ENCODE results near the gene TBL1X.
"Not testable (repeated sequence)": the region's sequence is repeated elsewhere in the genome, so short reads cannot be mapped to it uniquely, and the experiment has no call there.

Gene TBL1X

DNA sequence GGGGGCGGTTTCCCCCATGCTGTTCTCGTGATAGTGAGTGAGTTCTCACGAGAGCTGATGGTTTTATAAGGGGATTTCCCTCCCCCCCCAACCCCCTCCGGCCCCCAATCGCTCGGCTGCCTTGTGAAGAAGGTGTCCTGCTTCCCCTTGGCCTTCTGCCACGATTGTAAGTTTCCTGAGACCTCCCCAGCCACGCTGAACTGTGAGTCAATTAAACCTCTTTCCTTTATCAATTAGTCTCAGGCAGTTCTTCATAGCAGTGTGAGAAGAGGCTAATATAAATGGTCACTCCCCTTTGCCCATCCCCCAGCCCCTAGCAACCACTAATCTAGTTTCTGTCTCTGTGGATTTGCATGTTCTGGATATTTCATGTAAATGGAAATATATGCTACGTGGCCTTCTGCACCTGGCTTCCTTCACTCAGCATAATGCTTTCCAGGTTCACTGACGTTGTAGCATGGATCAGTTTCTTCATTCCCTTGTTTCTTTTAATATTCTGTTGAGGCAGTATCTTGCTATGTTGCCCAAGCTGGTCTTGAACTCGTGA, 284.4 kb downstream of the TBL1X start:
- DNase-seq (ENCODE audit: low spot score) = no peak

DNA sequence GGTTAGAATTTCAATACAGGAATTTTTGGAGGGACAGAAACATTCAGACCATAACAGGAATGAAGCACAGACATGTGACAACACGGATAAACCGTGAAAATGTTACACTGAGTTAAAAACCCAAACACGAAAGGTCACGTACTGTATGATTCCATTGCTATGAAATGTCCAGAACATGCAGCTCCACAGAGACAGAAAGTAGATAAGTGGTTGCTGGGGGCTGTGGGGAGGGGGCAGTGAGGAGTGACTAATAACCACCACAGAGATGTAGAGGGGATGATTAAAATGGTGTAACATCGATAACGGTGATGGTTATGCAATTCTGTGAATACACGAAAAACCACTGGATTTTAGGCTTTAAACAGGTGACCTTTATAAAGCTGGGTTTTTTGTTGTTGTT, 292.5 kb downstream of the TBL1X start:
- no peak for DNase-seq (ENCODE audit: low spot score)

GRCh38 chrX:9758021-9758638, 293.3 kb downstream of the TBL1X start:
- DNase-seq (ENCODE audit: low spot score) = no peak

GRCh38 chrX:9759337-9759736, 294.5 kb downstream of the TBL1X start:
- no peak for DNase-seq (ENCODE audit: low spot score)

DNA sequence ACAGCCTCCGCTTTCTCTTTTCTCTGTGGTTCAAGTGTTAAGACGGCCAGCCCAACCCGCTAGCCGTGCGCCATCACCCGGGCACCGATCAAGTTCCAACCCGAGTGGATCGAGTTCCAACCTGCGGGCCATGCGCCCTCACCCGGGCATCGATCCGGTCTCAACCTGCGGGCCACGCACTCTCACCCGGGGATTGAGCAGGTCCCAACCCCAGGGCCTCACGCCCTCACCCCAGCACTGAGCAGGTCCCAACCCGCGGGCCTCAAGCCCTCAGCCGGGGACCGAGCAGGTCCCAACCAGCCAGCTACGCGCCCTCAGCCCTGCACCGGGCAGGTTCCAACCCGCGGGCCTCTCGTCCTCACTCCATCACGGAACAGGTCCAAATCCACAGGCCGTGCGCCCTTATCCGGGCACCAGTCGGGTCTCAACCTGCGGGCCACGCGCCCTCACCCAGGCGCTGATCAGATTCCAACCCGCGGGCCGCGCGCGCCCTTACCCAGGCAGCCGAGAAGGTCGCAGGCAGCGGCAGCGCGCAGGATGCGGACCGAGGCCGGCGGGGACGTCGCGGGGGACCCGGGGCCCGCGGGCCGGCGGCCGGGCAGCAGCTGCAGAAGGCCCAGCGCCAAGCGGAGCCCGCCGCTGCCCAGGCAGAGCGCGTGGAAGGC, 300.3 kb downstream of the TBL1X start:
- DNase-seq (ENCODE audit: low spot score) = no peak

DNA sequence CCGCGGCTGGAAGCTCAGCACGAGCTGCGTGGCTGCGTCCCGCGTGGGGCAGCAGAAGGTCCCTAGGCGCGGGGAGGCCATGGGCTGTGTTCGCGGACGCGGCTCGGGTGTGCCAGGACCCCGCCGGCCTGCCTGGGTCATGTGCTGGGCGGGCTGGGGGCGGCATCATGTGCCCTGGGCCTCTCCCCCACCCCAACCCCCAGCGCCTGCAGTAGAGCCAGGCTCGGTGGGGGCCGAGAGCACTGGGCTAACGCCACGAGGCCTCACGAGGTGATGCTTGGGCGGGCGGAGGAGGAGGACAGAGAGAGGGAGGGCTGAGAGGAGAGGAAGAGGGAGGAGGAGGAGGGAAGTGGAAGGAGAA, 300.9 kb downstream of the TBL1X start, which contains the start of gene GPR143:
GPR143 (minus strand) TSS at position 111 of the 361 bp plus-strand sequence; CDS start at position 81, 30 bp downstream.
- no peak for DNase-seq (ENCODE audit: low spot score)

- no peak for DNase-seq (ENCODE audit: low spot score)
Measured at GRCh38 chrX:9767375-9767774, 302.5 kb downstream of the TBL1X start.

GRCh38 chrX:9768321-9768839, 303.5 kb downstream of the TBL1X start:
- DNase-seq (ENCODE audit: low spot score) = not testable (repeated sequence)

DNA sequence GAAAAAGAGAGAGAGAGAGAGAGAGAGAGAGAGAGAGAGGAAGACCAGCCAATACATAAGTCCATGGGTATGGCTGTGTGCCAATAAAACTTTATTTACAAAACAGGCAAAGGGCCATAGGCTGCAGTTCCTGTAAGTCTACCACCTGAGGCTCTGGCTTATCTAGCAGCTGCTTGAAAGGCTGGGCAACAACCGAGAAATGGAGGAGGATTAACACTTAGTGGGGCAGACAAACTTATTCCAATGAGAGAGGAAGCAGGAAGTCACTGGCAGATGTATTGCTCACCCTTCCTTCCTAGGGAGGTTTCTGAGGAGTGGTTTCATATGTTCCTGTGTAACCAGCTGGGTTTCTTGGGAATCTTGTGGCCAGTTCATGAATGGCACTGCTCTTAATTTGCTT, 305.5 kb downstream of the TBL1X start:
- DNase-seq (ENCODE audit: low spot score) = no peak

DNA sequence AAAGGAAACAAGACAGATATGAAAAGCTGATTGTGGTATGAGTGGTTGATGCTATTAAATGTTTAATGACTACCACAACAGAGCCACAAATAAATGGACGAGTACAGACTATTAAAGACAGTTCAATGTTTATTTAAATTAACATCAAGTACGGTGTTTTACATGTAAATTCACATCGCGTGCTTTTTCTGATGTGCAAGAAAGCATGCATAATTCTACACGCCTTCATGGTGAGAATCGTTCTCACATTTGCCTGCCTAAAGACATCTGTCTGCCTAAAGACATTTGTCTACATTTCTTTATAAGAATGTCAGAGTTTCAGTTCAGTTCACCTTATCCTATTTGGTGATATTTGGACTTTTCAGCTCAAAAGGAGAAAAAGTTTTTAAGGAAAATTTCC, 308.1 kb downstream of the TBL1X start:
- DNase-seq (ENCODE audit: low spot score) = no peak

GRCh38 chrX:9775930-9776329, 311.1 kb downstream of the TBL1X start:
- no peak for DNase-seq (ENCODE audit: low spot score)

DNA sequence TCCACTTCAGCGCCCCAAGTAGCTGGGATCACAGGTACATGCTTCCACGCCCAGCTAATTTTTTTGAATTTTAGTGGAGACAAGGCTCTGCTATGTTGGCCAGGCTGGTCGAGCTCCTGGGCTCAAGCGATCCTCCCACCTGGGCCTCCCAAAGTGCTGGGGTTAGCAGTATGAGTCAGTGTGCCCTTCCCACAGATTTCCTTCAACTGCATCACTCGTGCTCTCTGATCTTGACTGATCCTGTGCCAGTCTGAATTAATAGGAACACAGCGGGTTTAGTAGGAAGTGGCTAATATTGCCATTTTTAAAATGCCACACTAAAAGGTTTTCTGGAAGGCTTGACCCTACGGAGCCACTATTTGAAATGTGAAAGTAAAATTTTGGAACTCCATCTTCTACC, 317.1 kb downstream of the TBL1X start:
- no peak for DNase-seq (ENCODE audit: low spot score)

DNA sequence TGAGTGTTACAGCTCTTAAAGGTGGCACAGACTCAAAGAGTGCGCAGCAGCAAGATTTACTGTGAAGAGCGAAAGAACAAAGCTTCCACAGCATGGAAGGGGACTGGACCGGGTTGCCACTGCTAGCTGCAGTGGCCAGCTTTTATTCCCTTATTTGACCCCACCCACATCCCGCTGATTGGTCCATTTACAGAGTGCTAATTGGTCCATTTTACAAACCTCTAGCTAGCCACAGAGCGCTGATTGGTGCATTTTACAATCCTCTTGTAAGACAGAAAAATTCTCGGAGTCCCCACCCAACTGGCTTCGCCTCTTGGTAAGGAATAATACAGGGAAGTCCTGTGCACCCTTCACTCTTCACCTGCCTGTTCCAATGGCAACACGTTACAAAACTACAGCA, 319.5 kb downstream of the TBL1X start:
- DNase-seq (ENCODE audit: low spot score) = no peak

DNA sequence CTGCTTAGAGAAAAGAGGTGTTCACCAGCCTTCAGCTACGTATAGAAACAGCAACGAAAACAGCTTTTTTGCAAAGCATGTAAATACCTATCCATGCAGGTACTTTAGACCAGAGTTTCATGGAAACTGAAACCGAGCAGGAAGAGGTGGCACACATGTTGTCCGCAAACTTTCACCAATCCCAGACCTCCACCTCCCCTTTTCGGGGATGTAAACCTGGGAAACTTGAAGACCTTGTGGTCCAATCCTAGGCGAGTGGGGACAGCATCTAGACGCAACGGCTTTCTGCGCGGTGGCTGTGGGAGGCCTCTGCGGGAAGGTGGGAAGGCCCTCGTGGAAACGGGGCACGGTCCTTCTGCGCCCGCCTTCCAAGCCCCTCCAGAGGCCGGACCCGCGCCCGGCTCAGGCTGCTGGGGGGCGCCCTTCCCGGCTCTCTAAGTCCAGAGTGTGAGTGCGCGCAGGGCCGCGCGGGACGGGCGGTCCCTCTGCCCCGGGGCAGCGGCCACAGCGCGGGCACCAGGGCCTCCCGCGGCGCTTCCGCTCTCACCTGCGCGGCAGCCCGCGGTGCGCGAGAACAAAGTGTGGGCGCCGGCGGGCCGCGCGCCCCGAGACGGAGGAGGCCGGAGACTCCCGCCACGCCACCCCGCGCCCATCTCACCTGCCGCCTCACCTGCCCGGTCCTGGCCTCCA, 320.5 kb downstream of the TBL1X start:
- no peak for DNase-seq (ENCODE audit: low spot score)

GRCh38 chrX:9785944-9786797, 321.3 kb downstream of the TBL1X start, which contains the start of gene SHROOM2:
TSS of gene SHROOM2 (plus strand) at chrX:9786429. CDS start at chrX:9786546, 117 bp downstream.
- no peak for DNase-seq (ENCODE audit: low spot score)

DNA sequence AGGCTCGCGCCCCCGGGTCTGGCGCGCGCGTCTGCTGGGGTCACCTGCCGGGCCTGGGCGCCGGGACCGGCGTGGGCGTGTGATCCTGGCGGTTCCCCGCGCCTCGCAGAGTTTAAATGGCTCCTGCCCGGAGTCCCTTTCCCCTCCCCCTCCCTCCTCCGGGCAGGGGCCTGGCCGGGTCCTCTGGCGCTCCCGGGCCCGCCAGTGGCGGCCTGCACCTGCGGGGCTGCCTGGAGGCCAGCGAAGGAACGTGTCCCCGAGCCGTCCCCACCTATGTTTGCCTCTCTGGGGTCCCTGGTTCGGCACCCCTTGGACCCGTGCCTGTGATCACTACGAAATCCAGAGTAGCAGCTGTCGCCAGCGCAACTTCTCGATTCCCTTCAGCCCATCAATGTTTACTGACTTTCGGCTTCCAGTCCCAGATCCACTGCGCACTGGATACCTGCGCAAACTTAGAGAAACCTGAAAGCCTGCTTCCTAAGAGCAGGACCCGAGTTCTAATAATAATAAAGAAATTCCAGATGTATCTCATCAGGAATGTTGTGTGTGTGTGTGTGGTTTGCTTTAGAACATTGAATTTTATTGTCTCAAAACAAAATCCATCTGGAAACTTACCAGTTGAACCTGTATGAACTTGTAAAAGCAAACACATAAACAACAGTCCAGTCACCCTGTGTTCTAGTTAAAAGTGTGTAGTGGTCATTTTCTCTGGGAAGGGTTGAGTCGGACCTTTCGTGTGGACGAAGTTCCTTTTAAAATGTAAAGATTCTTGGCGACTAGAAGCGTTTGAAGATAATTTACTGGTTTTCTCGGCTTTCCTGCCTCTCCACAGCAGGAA, 322.2 kb downstream of the TBL1X start:
- DNase-seq (ENCODE audit: low spot score) = no peak

DNA sequence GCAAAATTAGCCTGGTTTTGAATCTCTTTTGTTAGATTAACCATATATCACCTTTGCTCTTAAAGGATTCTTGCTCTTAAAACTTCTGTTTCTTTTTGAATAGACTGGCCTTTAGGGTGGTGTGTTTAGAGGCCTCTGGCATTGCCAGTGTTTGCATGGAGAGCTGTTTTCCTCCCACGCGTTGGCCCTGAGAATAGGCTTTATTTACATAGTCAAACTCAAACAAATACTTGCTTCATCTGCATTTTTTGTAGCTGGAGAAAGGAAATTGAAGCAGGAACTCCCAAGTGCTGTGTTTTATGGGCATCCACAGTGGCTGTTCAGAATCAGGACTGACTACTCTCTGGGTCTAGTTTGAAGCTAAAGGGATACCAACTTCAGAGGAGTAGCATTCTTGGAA, 324.1 kb downstream of the TBL1X start:
- DNase-seq (ENCODE audit: low spot score) = no peak

DNA sequence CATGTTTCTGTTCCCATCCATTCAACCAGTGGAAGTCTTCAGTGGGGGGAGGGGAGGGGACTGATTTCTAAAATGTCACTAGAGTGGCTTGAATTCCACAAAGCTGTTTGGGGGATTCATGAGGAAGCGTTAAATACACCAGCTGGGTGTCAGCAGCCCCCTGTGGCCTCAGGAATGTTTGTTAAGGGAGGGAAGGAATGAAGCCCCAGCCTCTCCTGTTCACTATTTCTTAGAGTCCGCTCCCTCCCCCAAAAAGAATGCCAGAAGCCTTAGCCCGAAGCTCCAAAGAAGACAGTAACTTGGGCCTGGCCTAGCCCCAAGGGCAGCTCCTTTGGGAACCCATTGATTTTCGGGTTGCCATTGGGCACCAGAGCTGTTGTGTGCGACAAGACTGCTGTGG, 324.7 kb downstream of the TBL1X start:
- no peak for DNase-seq (ENCODE audit: low spot score)

Data from SK-N-DZ (cell line).